Measurements from ENCODE around the gene NUP210. TPM values are rescaled to one million over a fixed set of nuclear protein-coding genes. Genes with fewer than 3 reads are reported as not detected.
"Not testable (repeated sequence)": the region's sequence is repeated elsewhere in the genome, so short reads cannot be mapped to it uniquely, and the experiment has no call there.

NUP210 gene
- polyA plus RNA-seq, 1 donor, result 8.7 TPM

- DNase-seq (ENCODE audit: low read depth), result no peak
These were observed 9.6 kb upstream of the NUP210 start for GRCh38 chr3:13429631-13430291.

DNA sequence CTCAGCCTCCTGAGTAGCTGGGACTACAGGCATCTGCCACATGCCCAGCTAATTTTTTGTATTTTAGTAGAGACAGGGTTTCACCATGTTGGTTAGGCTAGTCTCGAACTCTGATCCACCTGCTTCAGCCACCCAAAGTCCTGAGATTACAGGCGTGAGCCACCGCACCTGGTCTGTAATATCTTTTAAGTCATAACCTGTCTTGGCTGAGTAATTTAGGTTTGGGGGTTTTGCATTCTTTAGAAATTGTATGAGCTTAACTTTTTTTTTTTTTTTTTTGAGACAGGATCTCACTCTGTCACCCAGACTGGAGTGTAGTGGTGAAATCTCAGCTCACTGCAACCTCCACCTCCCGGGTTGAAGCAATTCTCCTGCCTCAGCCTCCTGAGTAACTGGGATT is 8.6 kb upstream of the NUP210 start:
- DNase-seq (ENCODE audit: low read depth), result not testable (repeated sequence)

- DNase-seq (ENCODE audit: low read depth), result no peak
These were observed 7.8 kb upstream of the NUP210 start for GRCh38 chr3:13427662-13428603.

GRCh38 chr3:13426591-13426990 is 6.5 kb upstream of the NUP210 start:
- DNase-seq (ENCODE audit: low read depth), result no peak

GRCh38 chr3:13425689-13426088 is 5.6 kb upstream of the NUP210 start:
- DNase-seq (ENCODE audit: low read depth), result no peak

DNA sequence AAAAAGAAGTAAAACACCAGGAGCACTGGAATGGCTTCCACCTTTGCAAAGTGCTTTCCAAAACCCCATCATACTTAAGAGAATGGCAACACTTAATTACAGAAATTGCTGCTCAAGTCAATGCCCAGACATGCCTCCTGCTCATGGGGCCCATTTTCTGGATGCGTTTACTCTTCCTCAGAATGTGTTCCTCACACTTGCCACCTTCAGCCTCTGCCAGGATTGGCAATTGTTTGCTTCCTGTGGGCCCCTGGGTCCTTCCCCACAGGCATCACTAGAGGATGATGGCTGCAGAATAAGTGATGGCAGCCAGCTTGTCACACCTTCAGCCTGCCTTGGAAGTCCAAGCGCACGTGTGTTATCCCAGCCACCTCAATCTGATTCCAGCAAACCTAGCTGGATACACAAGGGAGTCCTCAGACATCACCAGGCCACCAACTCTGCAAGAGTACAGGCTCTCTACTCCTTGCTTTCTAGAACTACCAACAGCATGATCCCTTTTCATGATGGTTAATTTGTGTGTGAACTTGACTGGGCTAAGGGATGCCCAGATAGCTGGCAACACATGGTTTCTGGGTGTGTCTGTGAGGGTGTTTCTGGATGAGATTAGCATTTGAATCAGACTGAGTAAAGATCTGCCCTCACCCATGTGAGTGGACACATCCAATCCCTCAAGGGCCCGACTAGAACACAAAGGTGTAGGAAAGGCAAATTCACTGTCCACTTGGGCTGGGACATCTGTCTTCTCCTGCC is 4.9 kb upstream of the NUP210 start:
- no peak for DNase-seq (ENCODE audit: low read depth)

DNA sequence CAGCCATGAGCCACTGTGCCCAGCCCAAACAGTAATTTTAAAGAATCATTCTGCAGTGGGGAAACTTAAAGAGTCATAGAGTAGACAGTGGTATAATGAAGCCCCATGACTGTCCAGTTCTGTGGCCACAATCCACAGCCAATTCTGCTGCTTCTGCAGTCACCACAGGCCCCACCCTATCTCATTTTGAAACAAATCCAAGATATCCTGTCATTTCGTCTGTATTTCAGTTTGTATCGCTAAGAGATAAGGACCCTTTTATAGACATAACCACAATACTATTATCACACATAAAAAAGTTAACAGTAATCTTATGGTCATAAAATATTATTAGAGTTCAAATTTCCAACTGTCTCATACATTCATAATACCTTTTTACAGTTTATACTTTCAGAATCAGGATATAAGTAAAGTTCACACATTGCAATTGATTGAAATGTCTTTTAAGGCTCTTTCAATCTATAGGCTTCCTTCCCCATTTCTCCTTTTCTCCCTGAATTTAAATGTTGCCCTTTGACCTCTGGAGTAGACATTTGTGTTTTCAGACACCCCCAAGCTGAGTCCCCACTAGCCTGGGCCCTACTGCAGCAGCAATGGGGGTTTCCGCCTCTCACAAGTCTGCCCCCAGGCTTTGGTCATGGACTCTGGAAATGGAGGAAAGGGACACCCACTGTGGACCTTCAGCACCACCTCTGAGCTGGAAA is 4.2 kb upstream of the NUP210 start:
- DNase-seq (ENCODE audit: low read depth), result no peak

DNA sequence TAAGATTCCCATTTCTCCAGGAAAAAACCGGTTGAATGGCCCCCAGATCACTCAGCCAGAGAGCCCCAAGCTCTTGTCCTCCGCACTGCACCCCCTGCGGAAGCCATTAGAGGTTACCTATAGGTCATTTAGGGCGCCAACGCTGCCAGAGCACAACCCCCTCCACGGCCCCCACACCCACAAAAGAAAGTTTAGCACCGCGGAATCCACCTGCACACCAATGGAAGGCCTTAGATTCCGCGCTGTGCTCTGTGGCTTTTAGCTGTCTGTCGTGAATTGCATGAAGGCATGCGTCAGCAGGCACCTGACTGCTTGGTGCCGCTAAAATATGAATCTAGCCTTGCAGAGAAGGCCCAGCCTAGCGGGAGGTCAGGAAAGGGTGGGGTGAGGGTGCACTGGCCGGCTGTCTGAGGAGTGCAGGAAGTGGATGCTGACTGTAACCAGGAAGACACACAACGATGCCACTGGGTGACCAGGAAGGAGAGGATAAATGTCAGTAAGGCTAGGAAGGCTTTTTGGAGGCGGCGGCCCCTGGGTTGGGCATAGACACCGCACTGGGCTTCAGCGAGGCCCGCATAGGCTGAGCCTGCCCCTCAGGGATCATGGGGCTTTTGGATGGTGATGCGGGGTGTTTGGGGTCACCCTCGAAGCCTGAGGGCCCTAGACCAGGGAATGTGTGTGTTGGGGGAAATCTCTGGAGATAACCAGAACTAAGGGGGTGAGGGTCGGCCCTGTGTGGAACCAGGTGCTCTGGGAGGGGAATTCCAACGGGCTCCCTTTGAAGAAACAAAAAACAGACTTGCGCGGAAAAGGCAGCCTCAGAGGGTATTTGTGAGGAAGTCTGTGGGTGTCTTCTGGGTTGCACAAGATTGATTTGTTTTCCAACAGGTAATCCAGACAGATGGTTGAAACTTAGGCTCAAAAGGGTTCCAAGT is 976 bp upstream of the NUP210 start:
- DNase-seq (ENCODE audit: low read depth), result no peak

GRCh38 chr3:13419505-13420044 is 547 bp downstream of the NUP210 start:
- no peak for DNase-seq (ENCODE audit: low read depth)

DNA sequence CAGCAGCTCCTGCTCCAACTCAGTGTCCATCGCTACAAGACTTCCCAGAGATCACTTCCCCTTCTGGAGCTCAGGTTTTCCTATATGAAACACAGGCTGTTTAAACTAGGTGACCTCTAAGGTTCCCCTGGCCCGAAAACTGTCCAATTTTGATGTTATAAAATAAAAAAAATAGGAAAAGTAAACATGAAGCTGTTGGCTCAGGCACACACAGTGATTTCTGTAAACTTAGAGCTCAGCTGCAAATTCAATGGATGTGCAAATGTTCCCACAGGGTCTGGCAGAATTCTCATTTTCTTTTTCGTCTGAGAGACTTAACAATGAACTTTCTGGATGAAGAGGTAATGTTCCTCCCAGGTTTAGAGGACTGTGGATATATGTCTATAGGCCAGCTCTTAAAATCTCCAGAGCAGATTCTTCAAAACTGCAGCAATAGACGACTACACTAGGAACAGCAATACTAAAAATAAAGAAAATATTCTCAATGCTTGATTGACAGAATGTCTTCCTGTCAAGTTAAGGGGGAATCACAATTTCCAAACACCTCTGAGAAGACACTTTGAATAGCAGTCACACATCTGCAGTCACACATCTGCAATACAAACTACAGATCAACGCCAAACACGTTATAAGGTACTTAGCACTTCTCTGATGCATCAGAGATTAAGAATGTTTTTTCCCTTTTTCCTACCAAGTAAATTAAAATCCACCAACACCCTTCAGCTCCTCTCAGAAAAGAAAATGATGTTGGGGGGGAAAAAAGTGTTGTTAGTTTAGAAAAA is 2.8 kb downstream of the NUP210 start:
- DNase-seq (ENCODE audit: low read depth), result no peak

DNA sequence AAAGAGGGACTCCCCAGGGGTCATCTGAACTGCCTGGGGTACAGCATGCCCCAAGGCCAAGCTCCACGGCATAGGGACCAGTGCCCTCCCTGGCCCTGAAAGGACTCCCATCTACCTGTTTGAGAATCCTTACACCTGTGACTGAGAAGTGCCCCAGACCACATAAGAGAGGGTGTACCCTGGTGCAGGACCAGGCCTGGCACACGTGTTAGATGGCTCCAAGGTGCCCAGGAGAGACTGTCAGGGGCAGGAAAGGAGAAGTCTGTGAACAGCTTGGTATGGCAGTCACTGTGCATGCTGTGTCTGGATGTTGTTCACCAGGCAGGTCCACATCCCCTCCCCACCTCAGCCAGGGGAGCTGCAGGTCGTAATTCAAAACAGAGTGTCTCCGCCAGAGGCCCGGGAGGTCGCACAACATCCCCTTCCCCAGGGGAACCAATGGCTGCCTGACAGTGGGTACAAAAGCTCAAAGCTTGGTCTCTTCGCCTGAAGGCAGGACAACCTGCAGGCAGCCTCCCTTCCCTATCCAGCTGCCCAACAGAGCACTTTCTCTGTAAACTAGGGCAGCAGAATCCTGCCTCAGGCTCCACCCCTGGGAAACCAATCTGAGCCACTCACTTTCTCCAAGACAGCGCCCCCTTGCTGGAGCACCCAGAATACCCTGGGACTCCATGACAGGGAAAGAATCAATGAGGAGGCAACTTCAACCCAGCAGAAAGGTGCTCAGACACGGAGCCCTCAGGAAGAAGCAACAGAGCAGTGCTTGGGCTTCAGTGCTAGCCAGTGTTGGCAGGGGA is 3.9 kb downstream of the NUP210 start:
- DNase-seq (ENCODE audit: low read depth), result no peak

DNA sequence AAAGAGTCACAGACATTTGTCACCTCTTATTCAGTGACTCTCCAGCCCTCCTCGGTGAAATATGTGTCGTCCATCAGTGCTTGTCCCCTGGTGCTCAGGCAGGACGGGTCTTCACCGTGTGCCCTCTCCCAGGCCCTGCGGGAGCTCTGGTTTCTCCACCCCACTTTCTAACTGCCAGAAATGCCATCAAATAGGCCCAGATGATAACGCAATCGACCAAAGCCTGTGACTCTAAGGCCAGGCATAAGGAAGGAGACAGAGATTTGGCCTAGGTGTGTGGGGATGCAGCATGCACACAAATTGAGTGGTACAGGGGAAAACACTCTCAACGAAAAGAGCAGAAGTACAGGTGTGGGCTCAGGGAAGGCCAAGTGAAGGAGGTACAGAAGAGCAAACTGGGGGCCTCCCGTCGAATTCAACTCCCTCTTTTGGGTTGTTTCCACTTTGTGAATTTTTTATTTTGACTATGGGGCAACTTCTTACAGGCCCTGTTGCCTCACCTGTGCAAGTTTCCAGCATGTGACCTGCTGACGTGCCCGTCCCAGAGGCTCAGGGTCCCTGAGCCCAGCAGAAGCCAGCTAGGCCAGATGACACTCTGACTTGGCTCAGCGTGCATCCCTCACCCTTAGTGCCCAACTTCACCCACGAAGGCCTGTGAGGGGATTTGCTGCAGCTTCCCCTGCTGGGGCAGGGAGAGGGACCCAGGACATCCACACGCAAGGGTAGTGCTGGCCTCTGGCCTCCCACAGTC is 4.7 kb downstream of the NUP210 start:
- DNase-seq (ENCODE audit: low read depth), result no peak

- DNase-seq (ENCODE audit: low read depth), result no peak
These were observed 5.9 kb downstream of the NUP210 start for GRCh38 chr3:13414040-13414729.

DNA sequence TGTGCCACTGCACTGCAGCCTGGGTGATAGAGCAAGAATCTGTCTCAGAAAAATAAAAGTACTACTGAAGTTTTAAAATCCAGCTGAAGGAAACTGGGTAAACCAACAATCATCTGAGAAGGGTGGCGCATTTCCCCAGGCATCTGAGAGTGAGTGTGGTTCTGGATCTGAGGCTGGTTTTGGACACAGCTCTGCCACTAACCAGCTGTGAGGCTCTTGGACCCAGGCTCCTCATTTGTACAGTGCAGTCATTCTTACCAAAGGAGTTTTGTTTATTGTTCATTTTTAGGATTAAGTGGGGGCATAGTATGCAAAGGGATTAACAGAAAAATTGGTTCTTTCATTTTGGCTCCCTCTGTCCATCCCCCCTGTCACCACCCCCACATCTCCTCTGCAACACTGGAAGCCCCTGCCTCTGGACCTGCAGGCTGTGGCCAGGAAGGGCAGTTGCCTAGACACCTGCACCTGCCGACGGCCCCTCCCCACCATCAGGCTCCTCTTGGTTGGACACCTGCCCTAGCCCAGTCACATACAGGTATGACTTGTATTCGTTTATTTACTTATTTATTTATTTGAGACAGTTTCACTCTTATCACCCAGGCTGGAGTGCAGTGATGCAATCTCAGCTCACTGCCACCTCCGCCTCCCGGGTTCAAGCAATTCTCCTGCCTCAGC is 8.8 kb downstream of the NUP210 start:
- DNase-seq (ENCODE audit: low read depth), result no peak

GRCh38 chr3:13408890-13409289 is 11.2 kb downstream of the NUP210 start:
- no peak for DNase-seq (ENCODE audit: low read depth)

GRCh38 chr3:13407926-13408325 is 12.2 kb downstream of the NUP210 start:
- DNase-seq (ENCODE audit: low read depth), result no peak

- DNase-seq (ENCODE audit: low read depth), result no peak
These were observed 12.6 kb downstream of the NUP210 start for GRCh38 chr3:13407475-13407874.
